Activated T-helper 17 cell treated with anti-CD3 and anti-CD28 coated beads, Interleukin-2, amount 50 U/mL, for 72 hours (primary cell): Measurements from ENCODE around the gene IQGAP3. TPM values are rescaled to one million over a fixed set of nuclear protein-coding genes. Genes with fewer than 3 reads are reported as not detected.
A peak's percentile ranks its signal among the peaks of the same experiment; 100 is the strongest.
"Not testable (repeated sequence)": the region's sequence is repeated elsewhere in the genome, so short reads cannot be mapped to it uniquely, and the experiment has no call there.

Experiments
- ATAC-seq: fragments of 150-1000 bp; cut with Tn5 transposase; replicated peaks from 2 replicates; pipeline ENCODE4 v1.10.0; 2021; ENCODE audit warnings: mild to moderate bottlenecking, moderate library complexity
- H3K27ac Mint-ChIP-seq: one replicate; pipeline ENCODE4 v1.8.0; 2022; ENCODE audit warnings: mixed read lengths
- H3K27me3 Mint-ChIP-seq: one replicate; pipeline ENCODE4 v1.8.0; 2022; ENCODE audit warnings: mixed read lengths
- H3K36me3 Mint-ChIP-seq: one replicate; pipeline ENCODE4 v1.8.0; 2022; ENCODE audit warnings: low read depth, mild to moderate bottlenecking, mixed read lengths
- H3K4me1 Mint-ChIP-seq: one replicate; pipeline ENCODE4 v1.8.0; 2022; ENCODE audit warnings: mixed read lengths
- H3K4me3 Mint-ChIP-seq: one replicate; pipeline ENCODE4 v1.8.0; 2022; ENCODE audit warnings: mild to moderate bottlenecking, mixed read lengths
- H3K9me3 Mint-ChIP-seq: one replicate; pipeline ENCODE4 v1.8.0; 2022; ENCODE audit warnings: mixed read lengths
- total RNA-seq, 2 donors: library from RNA; stranded (reverse); gene quantifications; one replicate each; pipeline ENCODE4 v1.2.3, GENCODE V29; 2022

Gene IQGAP3
- total RNA-seq, 2 donors from 2014 or later, result 8.7 to 9.4 TPM

DNA sequence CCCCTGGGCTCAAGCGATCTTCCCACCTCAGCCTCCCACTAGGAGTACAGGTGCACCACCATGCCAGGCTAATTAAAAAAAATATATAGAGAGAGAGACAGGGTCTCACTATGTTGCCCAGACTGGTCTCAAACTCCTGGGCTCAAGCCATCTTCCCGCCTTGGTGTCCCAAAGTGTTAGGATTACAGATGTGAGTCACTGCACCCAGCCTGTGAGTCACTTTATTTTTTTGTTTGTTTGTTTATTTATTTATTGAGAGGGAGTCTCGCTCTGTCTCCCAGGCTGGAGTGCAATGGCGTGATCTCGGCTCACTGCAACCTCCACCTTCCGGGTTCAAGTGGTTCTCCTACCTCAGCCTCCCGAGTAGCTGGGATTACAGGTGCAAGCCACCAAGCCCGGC lies 15.6 kb upstream of the IQGAP3 start:
- not testable (repeated sequence) for H3K4me3 Mint-ChIP-seq, H3K4me1 Mint-ChIP-seq, H3K27me3 Mint-ChIP-seq, H3K9me3 Mint-ChIP-seq, H3K27ac Mint-ChIP-seq, H3K36me3 Mint-ChIP-seq, ATAC-seq

- no peaks in the 10 kb centered on the region for H3K9me3 Mint-ChIP-seq
- ATAC-seq, result no peak
- no peaks in the 10 kb centered on the region for H3K4me1 Mint-ChIP-seq
- no peak overlapping the region for H3K27ac Mint-ChIP-seq
- H3K36me3 Mint-ChIP-seq, result no peaks in the 10 kb centered on the region
- no peak overlapping the region for H3K4me3 Mint-ChIP-seq
- H3K27me3 Mint-ChIP-seq, result no peaks in the 10 kb centered on the region
Observed at GRCh38 chr1:156586892-156587477, 14.6 kb upstream of the IQGAP3 start.

GRCh38 chr1:156586323-156586722 lies 14.0 kb upstream of the IQGAP3 start:
- Mint-ChIP-seq H3K4me3 (no peak overlapping the region), H3K27me3 (no peaks in the 10 kb centered on the region), H3K4me1 (no peaks in the 10 kb centered on the region), H3K36me3 (no peaks in the 10 kb centered on the region), H3K9me3 (no peaks in the 10 kb centered on the region), H3K27ac (no peak overlapping the region)
- ATAC-seq, result no peak

DNA sequence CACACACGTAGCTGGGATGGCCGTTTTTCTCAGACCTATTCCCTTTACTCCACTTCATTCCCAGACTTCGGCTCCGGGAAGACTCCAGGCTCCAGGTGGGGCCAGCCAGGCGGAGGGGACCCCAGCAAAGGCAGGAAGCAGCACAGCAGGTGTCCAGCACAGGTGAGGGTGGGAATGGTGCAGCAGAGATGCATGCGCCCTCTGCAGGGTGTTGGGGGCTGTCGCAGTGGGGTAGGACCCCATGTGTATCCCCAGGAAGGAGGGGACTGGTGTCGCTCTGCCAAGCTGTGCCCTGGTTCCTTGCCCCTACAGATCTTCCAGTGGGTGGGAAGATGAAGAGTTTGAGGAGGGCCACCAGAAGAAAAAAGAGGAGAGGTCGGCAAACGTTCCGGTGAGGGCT lies 12.4 kb upstream of the IQGAP3 start:
- Mint-ChIP-seq H3K4me3 (no peak overlapping the region), H3K4me1 (no peaks in the 10 kb centered on the region), H3K9me3 (no peaks in the 10 kb centered on the region), H3K27ac (no peak overlapping the region), H3K27me3 (no peaks in the 10 kb centered on the region), H3K36me3 (no peaks in the 10 kb centered on the region)
- no peak for ATAC-seq

- Mint-ChIP-seq H3K4me3 (no peak overlapping the region), H3K4me1 (no peaks in the 10 kb centered on the region), H3K9me3 (no peaks in the 10 kb centered on the region), H3K27me3 (no peaks in the 10 kb centered on the region), H3K27ac (no peak overlapping the region), H3K36me3 (no peaks in the 10 kb centered on the region)
- ATAC-seq, result peak; percentile 64
Observed at GRCh38 chr1:156583821-156584622, 11.7 kb upstream of the IQGAP3 start.

DNA sequence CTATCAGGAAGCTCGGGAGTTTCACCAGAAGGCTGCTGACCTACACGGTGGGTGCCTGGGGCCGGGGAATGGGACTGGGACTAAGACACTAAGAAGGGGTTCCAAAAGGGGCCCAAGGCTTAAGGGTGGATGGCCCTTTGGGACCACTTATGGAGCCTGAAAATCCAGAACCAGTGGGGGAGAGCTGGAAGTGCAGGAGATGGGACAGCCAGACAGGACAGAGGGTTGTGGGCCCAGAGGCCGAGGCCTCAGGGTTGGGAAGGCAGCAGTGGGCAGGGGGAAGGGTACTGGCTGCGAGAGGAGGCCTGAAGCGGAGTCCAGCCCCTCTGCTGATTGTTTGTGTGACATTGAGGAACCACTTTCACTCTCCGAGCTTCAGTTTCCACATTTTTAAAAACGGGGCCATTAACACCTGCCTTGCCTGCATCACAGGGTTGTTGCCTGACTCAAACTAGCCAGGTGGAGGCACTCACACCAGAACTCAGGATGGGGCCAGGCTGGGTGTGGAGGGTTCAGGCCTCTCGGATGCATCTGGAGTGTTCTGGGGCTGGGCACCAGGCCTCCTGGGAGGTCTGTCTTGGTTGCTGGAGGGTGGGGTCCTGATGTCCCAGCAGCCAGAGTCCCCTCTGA lies 10.1 kb upstream of the IQGAP3 start:
- Mint-ChIP-seq H3K27ac (peak overlapping the region; percentile 70), H3K4me3 (no peak overlapping the region), H3K27me3 (no peaks in the 10 kb centered on the region), H3K4me1 (no peaks in the 10 kb centered on the region), H3K9me3 (no peaks in the 10 kb centered on the region), H3K36me3 (no peaks in the 10 kb centered on the region)
- no peak for ATAC-seq

DNA sequence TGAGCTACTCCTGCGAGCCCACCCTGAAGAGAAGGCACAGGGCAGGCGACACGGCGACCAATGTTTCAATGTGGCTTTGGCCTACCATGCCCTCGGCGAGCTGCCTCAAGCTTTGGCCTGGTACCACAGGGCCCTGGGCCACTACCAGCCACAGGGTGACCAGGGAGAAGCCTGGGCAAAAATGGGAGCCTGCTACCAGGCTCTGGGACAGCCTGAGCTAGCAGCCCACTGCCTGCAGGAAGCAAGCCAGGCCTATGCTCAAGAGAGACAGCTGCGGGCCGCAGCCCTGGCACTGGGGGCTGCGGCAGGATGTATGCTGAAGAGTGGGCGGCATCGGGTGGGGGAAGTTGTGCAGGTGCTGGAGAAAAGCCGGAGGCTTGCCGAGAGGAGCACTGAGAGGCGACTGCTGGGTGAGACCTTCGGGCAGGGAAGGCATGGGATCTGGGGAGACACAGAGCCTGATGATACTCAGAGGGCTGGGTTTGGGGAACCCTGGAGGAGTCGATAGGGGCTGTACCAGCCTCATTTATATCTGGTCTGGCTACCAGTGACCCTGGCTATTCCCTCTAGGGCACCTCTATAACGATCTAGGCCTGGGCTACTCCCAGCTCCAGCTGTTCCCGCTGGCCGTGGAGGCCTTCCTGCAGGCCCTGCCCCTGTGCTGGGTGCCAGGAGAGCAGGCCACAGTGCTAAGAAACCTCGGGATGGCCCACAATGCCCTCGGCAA lies 9.5 kb upstream of the IQGAP3 start:
- H3K27me3 Mint-ChIP-seq, result no peaks in the 10 kb centered on the region

DNA sequence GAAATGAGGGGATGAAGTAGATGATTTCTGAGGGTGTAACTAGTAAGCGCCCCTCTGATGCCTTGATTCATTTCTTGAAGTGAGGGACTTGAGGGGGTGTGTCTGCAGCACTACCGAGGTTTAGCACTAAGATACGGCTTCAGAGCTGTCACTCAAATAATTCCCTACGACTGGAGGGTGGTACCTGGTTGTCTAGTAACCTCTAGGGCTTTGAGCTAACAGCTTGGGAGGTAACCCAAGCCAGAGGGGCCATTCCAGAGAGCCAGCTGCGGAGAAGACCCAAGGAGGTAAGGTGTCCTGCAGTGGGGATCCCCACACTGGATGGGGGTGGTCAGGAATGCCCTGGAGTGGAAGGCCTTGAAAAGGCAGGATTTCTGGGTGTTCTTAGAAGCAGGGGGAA lies 7.1 kb upstream of the IQGAP3 start, which contains the start of gene TTC24:
TTC24 (plus strand) TSS at position 252 of the 400 bp plus-strand sequence. CDS start 1,642 bp downstream, outside the sequence.
- H3K9me3 Mint-ChIP-seq, result no peaks in the 10 kb centered on the region
- H3K4me3 Mint-ChIP-seq, result no peak within 1 kb of the TSS
- no peak within 1 kb of the TSS for H3K27ac Mint-ChIP-seq
- H3K27me3 Mint-ChIP-seq, result peaks cover 6% of the 10 kb centered on the region
- no peaks in the 10 kb centered on the region for H3K36me3 Mint-ChIP-seq
- no peaks in the 10 kb centered on the region for H3K4me1 Mint-ChIP-seq
- no peak for ATAC-seq

More for the DNA sequence above, 9.5 kb upstream of the IQGAP3 start:
- H3K27ac Mint-ChIP-seq, result peak overlapping the region; percentile 70
- H3K36me3 Mint-ChIP-seq, result no peaks in the 10 kb centered on the region
- no peaks in the 10 kb centered on the region for H3K4me1 Mint-ChIP-seq
- no peak for ATAC-seq
- no peak overlapping the region for H3K4me3 Mint-ChIP-seq
- H3K9me3 Mint-ChIP-seq, result no peaks in the 10 kb centered on the region

- no peaks in the 10 kb centered on the region for H3K9me3 Mint-ChIP-seq
- ATAC-seq, result no peak
Observed at GRCh38 chr1:156578055-156578454, 5.7 kb upstream of the IQGAP3 start.

GRCh38 chr1:156577550-156577949 lies 5.2 kb upstream of the IQGAP3 start:
- Mint-ChIP-seq H3K4me3 (no peak overlapping the region), H3K27ac (no peak overlapping the region), H3K27me3 (peaks cover 18% of the 10 kb centered on the region), H3K4me1 (peaks cover 3% of the 10 kb centered on the region), H3K9me3 (no peaks in the 10 kb centered on the region), H3K36me3 (no peaks in the 10 kb centered on the region)
- no peak for ATAC-seq

More at GRCh38 chr1:156578055-156578454, 5.7 kb upstream of the IQGAP3 start:
- Mint-ChIP-seq H3K36me3 (no peaks in the 10 kb centered on the region), H3K4me1 (no peaks in the 10 kb centered on the region), H3K27ac (peak overlapping the region; percentile 30), H3K4me3 (no peak overlapping the region), H3K27me3 (peaks cover 13% of the 10 kb centered on the region)

GRCh38 chr1:156574039-156574633 lies 1.8 kb upstream of the IQGAP3 start:
- no peak overlapping the region for H3K4me3 Mint-ChIP-seq
- H3K27ac Mint-ChIP-seq, result no peak overlapping the region
- H3K36me3 Mint-ChIP-seq, result no peaks in the 10 kb centered on the region
- no peaks in the 10 kb centered on the region for H3K9me3 Mint-ChIP-seq
- peaks cover 16% of the 10 kb centered on the region for H3K4me1 Mint-ChIP-seq
- no peak for ATAC-seq
- H3K27me3 Mint-ChIP-seq, result peaks cover 33% of the 10 kb centered on the region

GRCh38 chr1:156572663-156573018 lies 276 bp upstream of the IQGAP3 start:
- ATAC-seq, result no peak
- H3K27me3 Mint-ChIP-seq, result peaks cover 33% of the 10 kb centered on the region
- peak overlapping the region; percentile 66 for H3K27ac Mint-ChIP-seq
- H3K4me1 Mint-ChIP-seq, result peaks cover 16% of the 10 kb centered on the region
- H3K9me3 Mint-ChIP-seq, result no peaks in the 10 kb centered on the region
- H3K36me3 Mint-ChIP-seq, result no peaks in the 10 kb centered on the region
- peak overlapping the region; percentile 81 for H3K4me3 Mint-ChIP-seq

DNA sequence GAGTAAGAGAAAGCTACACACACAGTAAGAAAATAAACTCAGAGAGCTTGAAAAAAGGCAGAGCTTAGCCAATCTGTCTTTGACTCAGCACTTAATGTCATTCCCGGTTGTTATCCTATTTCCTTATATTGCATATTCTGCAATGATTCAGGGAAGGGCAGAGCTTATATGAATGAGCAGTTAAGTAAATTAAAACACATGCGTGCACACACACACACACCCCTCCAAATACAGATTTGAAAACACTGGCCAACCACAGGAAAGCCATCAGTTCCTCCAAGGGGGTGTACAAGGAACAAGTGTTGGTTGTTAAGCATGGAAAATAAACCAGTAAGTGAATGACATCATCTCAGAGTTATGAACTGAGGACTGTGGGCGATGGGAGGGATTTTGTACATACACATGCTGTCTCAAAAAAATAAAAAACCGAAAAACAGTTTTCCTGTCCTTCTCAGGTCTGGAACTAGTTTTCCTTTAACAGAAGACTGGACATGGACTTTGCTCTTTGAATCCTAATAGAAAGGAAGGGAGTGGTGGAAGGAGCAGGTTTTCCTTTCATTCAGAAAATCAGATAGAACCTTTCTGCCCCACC lies 1.0 kb downstream of the IQGAP3 start:
- Mint-ChIP-seq H3K4me3 (peak overlapping the region; percentile 81), H3K27me3 (peaks cover 33% of the 10 kb centered on the region), H3K27ac (peak overlapping the region; percentile 20), H3K4me1 (peaks cover 16% of the 10 kb centered on the region), H3K9me3 (no peaks in the 10 kb centered on the region), H3K36me3 (no peaks in the 10 kb centered on the region)
- ATAC-seq, result peak; percentile 72

DNA sequence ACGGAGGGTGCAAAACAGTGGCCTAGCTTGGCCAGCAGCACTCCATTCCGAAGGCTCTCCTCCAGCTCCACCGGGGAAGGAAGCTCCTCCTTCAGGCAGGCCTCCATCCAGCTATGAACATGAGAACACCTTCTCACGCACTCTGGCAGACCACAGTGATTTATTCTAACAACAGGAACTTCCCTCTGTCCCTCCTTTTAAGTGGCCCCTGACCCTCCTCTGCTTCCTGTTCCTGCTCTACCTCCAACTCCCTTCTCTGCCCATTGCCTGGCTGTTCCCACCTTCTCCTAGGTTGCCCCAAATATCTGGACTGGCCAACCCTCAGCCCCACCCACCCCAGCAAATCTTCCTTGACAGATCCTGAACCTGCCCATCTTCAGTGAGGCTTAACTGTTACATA lies 5.9 kb downstream of the IQGAP3 start:
- no peak for ATAC-seq
- Mint-ChIP-seq H3K27me3 (peaks cover 6% of the 10 kb centered on the region), H3K36me3 (no peaks in the 10 kb centered on the region), H3K4me1 (peaks cover 7% of the 10 kb centered on the region), H3K4me3 (no peak overlapping the region), H3K27ac (no peak overlapping the region), H3K9me3 (no peaks in the 10 kb centered on the region)
